GM21576 (cell line): Measurements from ENCODE around the gene DHRS1.

Experiments used
- ATAC-seq: cut with Tn5 transposase; IDR thresholded peaks from one replicate; pipeline ENCODE4 v1.9.1; 2021; ENCODE audit warnings: mild to moderate bottlenecking, moderate library complexity; ENCODE audit not compliant: unreplicated experiment

Gene DHRS1

DNA sequence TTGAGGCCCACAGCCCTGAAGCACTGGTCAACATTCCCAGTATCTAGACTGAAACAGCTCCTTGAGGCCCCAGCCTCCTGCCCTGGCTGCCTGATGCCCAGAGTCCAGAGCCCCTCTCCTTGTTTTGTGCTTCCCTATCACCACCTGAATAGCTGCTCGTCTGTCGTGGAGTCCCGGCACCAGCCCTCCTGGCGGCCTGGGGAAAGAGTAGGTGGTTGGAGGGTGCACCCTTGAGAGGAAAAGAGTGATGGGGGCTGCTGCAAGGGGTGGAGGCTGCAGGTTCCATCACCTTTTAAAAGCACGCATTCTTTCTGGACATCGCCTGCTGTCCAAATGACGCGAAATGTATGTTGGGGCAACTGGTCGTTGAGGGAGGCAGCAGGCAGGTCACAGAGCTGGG, 31.4 kb downstream of the DHRS1 start:
- no peak for ATAC-seq

DNA sequence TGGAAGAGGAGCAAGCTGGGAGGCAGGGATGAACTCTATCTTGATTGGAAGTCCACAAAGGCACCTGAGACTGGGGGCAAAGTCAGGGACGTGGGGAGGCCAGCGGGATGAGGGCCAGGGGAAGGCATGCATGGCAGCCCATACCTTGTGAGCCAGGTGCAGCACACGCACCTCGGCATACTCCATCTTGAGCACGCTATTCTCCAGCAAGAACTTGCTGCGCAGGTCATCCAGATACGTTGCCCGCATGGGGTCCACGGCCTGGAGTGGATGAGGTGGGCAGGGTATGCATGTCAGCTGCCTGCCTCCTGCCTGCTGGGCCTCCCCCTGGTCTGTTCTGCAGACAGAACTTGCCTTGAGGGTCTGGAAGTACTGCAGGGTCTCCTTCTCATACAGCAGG, 32.1 kb downstream of the DHRS1 start:
- ATAC-seq = no peak

DNA sequence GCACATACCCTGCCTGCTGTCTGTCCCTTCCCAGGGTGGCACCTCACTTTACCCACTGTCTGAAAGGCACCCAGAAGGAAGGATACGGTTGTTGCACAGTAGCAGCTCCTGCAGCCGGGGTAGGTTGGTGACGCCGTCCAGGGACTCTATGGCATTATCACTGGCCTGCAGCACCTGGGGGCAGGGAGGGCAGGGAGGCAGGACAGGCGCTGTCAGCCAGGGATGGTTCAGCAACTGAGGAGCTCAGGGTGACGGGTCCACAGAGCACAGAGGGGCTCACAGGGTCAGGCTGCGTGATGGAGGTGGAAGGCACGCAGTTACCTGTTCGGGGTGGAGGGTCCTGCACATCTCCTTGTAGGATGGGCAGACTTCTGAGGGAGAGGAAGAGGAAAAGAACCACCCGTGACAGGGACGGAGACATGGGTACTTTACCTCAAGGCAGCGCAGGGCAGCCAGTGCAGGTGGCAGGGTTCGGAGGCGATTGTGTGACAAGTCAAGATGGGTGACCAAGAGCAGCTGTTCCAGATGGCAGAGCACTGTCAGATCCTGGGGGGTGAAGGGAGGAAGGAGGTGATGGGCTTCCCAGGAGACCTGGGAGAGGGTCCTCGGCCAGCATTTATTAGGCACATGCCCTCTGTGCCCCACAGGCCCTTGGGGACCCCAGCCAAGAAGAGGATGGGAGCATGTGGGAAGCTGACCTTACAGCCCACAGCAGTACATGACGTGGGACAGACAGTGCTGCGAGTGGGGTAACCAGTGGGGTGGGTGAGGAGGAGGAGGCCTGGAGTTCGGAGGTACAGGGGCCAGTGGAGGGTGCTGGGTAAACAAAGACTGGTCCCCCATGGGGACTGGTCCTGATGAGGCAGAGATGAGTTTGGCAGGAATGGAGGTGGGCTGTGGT, 33.0 kb downstream of the DHRS1 start:
- no peak for ATAC-seq

DNA sequence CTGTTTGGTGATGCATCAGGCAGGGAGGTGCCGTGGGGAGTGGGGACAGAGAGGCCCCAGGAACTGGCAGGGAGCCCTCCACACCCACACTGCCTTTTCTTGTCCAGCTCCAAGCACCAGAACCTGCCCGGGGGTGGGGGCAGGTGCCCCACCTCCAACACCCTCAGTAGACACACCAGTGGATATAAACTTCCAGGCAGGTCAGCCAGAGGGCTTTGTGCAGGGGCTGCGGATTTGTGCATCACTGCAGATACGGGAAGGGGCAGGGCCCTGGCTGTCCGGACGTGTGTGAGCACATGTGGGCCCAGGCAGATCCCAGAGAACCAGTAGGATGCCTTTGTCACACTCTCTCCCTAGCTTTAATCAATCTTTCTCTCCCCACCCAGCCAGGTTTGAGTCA, 35.3 kb downstream of the DHRS1 start:
- ATAC-seq = no peak

DNA sequence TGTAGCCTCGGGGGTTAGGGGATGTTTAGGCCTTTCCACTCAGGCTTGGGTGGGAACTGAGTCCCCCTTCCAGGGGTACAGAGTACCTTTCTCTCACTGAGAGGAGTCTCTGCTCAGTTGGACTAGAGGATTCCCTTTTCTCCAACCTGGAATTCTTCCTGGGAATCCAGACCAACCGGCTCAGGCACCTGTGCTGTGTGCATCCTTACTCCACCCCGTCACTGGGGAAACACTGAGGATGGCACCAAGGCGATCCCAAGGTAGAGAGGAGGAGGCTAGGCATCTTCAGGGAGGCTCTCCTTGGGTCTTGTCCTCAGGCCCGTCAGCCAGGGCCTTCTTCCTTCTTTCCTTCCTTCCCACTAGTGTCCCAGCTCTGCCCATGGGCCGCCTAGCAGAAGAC, 35.7 kb downstream of the DHRS1 start:
- ATAC-seq = no peak

DNA sequence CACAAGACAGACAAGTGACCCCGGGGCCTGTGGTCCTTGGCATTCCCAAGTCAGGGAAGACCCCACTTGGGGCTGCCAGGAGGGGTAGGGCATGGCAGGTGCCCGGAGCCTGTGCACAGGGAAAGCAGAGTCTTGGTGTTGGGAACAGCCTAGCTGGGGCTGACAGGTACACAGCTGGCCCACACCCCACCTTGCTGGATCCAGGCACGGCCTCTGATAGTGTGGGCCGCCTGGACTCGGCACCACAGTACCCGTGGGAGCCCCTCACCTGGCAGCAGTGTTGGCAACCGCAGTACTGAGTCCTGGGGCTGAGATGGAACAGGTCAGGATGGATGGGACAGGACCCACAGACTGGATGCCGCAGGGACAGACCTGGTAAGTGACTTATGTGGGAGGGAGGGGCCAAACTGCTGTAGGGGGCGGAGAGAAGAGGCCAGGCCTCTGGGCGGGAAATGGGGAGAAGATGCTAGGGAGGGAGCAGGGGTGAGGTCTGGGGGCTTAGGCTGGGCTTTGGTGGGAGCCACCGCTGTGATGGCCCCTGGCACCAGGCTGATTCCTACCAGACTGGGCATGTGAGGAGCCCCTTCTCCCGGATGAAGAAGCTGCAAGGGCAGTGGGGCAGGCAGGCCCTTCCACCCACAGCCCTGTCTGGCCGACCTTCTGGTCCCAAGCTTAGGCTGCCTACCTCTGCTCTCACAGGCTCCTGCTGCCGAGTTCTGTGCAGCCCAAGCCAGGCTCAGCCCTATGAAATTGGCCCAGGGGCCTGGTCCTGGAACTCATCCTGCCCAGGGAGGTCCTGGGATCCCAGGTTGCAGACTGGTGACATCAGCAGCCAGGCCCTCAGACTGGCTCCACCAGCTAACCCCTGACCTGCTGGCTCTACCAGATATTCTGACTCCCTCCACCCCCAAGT, 36.5 kb downstream of the DHRS1 start, which contains the start of gene TGM1:
TSS of gene TGM1 (minus strand) at position 357 of the 913 bp plus-strand sequence. CDS start 825 bp downstream, outside the sequence.
- ATAC-seq = no peak

DNA sequence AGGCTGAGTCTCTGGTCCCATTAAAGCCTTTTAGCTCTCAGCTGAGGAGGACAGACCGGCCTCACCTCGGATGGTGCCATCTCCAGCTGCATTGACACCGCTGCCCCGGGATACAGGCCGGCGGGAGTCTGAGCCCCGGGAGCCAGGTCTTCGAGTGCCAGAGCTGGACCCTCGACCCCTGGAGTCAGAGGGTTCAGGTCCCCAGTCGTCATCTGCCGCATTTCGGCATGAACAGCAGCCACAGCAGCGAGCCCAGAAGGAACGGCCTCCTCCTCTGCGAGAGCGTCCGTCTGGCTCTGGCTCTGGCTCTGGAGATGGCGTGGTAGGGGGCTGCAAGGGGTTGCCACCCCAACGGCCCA, 37.6 kb downstream of the DHRS1 start:
- ATAC-seq = no peak

DNA sequence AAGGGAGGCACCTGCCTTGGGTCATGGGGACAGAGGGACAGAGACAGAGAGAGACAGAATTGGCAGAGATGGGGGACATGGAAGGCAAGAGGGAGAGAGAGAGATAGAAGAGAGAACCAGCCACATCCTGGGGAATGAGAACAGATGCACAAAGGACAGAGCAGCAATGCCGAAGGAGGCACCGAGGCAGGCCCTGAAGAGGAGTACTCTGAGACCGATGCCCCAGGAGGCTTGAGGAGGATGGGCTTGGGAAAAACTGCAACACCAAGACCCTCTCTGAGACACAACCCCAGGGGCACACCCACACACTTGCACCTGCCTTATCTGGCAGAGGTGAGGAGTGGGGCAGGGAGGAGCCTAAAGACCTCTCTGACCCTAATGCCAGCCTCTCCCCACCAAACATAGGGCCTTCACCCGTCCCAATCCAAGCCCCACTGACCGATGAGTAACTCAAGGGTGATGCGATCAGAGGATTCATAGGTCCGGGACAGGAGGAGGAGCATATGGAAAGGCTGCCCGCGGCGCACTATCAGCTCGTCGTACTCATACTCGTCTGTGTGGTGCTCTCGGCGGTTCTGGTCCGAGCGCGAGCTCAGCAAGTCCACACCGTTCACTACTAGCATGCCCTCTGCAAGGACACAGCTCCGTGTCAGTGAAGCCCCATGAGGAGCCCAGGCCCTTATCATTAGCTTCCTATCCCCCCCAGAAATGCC, 38.2 kb downstream of the DHRS1 start:
- ATAC-seq = no peak

DNA sequence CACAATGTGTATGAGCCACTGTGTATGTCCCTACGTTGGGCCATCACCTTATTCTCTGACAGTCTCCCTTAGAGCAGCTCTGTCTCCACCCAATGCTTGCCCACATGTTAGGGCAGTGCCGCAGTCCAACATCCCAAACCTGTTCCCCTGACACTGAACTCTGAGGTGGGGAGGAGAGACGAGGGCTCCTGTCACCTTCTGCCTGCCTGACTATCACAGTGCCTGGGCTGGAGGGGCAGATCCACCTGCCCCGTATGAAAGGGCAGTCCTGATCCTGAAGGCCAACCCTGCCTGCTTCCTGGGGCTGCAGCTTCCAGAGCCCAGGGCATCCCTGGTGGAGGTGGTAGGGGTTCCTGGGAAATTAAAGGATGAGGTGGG, 38.8 kb downstream of the DHRS1 start:
- ATAC-seq = no peak

DNA sequence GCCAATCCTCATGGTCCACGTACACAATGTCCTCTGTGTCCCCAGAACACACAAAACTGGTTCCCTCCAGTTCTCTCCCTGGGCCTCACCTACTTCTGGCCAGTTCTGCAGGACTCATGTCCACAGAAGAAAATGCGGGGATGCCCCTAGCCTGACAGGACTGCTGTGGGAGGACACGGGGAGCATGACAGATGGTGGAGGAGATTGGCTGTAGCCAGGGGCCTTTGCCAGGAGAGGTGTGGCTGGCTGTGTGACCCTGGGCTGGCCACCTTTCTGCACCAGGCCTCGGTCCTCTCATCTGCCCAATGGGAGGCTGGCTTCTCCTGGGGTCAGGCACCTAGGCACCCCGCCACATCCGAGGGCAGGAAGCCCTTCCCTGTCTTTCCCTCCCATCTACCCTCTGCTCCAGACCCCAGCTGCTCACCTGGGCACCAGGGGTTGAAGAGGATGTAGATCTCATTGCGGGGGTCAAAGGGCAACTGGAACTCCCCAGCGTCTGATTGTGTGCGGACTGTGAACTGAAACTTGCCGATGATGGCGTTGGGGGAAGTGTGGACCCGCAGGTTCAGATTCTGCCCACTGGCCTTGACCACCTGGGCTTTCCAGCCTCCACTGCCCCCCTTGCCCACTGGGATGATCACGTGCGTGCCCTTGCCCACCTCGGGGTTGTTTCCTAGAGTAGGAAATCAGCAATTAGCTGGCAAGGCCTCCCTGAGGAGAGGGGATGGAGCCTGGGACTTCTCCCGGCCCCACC, 39.4 kb downstream of the DHRS1 start:
- ATAC-seq = no peak

DNA sequence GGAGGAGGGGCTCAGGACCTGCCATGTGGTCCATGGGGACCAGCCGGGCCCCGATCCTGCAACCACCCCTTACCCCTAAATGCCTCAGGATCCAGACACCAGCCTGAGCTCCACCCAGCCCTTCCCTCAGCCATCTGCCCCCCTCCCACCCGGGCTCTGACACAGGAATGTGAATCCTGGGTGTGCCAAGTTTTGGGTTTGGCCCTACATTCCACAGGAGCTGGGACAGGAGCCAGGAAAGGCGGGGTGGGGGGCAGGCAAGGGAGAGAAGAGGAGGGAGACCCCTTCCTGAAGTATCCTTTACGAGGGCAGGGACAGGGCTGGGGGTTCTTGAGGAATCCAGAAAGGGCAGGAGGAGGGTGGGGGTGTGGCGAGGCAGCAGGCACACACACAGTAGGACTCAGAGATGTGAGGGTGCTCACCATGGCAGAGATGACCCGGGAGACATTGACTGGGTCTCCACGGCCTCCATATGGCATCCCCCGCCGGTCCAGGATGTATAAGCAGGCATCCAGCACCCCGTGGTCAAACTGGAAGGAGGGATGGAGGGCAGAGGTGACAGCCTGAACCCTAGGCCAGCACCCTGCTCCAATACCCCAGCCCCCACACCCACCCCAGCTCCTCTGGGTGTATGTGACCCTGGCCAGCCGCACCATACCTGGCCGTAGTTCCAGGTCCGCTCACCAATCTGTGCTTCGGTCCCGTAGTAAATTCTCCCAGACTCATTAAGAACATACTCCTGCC, 40.1 kb downstream of the DHRS1 start:
- ATAC-seq = no peak

DNA sequence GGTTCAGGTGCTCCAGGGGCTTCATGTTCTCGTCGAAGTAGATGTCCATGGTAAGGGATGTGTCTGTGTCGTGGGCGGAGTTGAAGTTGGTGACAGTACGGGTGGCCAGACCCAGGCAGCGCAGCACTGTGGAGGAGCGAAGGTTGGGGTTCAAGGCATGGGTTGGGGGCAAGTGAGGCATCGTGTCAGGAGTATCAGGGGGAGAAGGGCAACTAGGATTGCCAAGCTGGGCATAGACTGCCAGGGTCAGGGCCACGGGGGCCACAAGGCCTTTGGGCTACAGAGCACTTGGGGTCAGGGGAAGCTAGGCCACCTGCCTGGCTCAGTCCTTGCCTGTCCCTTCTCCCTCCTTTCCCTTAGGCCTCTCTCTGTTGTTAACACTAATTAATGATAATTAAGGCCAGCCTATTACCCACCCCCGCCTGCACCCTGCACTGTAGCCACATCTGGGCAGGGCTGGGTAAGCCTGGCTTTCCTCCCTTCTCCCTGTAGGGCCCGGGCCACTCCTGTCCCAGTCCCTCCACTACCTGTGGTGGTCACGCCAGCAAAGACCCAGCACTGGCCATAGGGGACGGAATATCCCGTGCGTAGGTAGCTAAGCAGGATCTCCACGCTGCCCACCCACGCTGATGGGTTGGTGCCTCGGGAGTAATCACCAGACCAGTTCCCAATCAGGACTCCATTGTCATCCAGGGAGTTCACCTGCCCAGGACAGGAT, 40.9 kb downstream of the DHRS1 start:
- ATAC-seq = no peak

DNA sequence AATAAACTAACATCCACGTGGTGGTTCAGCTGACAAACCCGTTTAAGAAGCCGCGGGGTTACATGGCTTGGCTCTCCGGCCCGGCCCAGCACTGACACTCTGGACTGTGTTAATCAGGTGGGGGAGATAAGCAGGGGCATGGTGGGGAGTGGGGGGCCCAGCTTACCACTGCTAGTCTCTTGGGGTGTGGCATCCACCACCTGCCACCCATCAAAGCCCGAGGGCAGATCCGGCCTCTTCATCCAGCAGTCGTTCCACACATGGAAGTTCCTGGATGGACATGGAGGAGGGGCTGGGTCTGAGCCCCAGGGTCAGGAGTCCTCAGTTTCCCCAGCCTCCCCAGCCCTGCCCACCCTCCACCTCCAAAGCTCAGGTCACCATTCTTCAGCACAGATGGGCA, 41.5 kb downstream of the DHRS1 start:
- no peak for ATAC-seq

DNA sequence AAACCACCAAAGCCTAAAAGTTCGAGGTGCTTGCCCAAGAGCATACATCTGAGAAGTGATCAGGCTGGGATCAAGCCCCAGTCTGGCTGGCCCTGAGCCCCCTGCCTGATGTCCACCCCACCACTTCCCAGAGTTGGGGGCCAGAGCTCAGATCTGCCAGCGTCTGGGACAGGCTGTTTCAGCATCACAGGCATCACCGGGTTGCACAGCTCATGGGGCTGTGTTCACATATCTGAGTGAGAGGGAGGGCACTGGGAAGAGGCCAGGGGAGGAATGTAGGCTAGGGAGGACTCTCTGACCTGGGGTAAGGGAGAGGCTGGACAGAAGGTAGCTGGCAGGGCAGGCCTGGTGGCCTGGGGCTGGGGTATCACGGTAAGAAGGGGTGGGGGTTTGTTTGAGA, 42.6 kb downstream of the DHRS1 start:
- no peak for ATAC-seq

DNA sequence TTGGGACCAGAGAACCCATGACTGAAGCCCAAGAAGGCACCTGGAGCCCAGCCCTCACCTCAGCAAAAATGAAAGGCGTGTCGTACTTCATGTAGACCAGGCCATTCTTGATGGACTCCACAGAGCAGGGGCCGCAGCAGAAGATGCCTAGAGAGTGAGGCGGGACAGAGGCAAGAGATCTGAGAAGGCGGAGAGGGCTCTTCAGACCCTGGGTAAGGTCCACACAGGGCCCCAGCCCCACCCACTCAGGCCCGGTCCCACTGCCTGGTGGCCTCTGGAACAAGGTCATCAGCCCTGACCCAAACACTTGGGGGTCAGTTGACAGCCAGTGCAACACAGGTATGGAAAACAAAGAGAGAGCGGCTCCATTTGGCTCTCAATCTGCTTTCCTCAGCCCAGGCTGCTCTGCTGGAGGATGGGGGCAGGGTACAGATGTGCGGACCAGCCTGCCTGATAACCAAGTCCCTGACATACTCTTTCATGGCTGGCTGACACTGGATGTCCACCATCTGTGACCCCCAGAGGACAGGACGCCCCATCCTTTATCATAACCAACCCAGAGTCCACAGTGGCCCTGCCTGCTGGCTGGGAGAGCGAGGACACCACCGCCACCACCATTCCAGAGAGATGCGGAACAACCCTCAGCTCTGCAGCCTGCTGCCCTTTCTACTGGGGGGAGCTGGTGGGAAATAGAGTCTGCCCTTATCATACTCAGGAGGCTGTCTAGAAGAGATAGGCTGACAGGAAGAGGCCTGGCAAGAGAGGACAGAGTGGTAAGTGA, 43.5 kb downstream of the DHRS1 start:
- ATAC-seq = no peak

DNA sequence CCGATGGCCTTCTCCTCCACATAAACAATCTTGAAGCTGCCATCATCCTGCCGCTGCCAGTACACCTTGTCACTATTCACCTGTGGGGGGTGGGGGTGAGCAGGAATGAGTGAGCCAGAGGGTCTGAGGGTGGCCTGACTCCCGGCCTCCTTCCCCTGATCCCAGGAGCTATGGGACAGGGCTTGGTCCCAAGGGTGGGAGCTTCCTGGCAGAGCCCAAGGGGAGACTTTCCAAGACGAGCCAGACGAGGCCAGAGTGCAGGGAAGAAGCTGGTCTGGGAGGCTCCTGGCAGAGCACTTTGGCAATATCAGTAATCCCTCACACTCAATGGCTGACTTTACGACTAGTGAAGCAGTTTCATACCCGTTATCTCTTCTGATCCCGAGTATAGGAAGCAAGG, 44.1 kb downstream of the DHRS1 start:
- ATAC-seq = no peak

DNA sequence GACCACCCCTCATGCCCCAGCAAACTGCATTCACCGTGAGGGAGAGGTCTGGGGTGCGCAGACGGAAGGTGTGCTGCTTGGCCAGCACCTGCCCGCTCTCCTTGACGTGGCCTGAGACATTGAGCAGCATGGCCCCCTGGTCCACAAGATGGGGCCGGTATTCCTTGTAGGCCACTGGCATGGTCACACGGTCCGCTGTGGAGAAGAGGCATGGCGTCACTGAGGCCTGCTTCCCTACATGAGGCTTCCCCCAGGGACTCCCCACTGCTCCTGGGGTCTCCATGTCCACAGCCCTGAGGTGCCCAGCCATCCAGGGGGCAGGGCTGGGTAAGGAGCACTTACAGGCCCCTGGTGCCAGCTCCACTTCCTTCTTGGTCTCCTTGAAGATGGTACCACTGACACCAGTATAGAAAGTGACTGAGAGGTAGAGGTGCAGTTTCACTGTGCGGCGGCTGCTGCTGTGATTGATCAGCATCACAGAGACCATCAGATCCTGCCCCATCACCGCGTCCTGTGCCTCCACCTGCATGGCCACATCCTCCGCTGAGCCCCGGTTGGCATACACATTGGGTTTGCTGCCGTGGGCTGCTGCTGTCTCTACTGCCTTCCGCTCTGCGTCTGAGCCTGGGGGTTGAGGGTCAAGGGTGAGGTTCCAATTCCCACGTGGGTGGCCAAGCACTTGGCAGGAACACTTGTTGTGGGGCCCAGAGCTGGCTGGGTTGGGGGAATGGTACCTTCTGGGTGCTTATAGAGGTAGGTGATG, 44.8 kb downstream of the DHRS1 start:
- no peak for ATAC-seq

DNA sequence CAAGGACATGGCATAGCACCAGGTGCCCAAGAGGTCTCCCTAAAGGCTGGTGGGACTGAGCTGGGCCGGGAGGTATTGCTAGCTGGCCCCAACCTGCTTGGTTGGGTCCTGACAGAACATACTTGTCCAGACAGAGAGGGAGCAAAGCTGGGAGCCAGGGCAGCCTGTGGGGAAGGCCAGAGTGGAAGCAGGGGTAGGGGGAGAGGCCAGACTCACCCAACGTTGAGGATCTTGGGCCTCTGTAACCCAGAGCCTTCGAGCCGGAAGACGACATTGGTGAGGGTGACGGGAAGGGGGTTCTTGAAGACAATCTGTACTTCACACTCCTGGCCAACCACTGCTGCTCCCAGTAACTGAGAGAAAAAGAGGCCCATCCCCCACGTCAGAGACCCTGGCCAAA, 45.6 kb downstream of the DHRS1 start:
- no peak for ATAC-seq
